ENCODE results near the gene TAF11L8.
"Not testable (repeated sequence)": the region's sequence is repeated elsewhere in the genome, so short reads cannot be mapped to it uniquely, and the experiment has no call there.

Gene TAF11L8

DNA sequence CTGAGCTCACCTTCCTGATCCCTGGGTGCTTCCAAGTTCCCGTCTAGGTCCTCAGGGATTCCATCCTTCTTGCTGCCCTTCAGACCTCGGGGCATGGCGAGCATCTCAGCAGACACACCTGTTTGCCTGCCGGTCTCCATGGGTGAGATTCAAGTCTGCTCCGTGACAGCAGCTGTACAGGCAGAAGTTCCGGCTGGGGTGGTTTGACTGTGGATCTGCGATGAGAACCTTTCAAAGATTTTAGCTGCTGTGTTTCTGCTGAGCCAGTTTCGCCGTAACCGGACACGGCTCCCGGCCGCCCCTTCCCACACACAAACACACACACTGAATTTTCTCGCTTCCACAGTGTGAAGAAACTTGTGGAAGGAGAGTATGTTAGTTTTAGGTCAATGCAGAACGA lies 3.5 kb upstream of the TAF11L8 start, which contains the start of gene TAF11L9:
Gene TAF11L9 (minus strand): TSS at position 140 of the 400 bp plus-strand sequence.
- H3K4me3 ChIP-seq (ENCODE audit: low read length); H3K4me1 ChIP-seq (ENCODE audit: insufficient read depth, low read length); H3K9ac ChIP-seq (ENCODE audit: low read depth, low read length); H3K27me3 ChIP-seq (ENCODE audit: insufficient read depth, low read length); H3K9me3 ChIP-seq (ENCODE audit: insufficient read depth, low read depth, low read length); H3K27ac ChIP-seq (ENCODE audit: low read depth, low read length); H3K36me3 ChIP-seq (ENCODE audit: insufficient read depth, low read length): not testable (repeated sequence)
- WGBS: 89% methylated on average over 3 of the region's 15 CpGs

DNA sequence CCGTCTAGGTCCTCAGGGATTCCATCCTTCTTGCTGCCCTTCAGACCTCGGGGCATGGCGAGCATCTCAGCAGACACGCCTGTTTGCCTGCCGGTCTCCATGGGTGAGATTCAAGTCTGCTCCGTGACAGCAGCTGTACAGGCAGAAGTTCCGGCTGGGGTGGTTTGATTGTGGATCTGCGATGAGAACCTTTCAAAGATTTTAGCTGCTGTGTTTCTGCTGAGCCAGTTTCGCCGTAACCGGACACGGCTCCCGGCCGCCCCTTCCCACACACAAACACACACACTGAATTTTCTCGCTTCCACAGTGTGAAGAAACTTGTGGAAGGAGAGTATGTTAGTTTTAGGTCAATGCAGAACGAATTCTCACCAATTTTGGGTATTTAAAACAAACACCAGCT lies 5.1 kb downstream of the TAF11L8 start, which contains the start of gene TAF11L7:
Gene TAF11L7 (minus strand): TSS at position 101 of the 400 bp plus-strand sequence.
- WGBS: no CpG with 5 or more reads among the region's 16 CpGs
- not testable (repeated sequence) for H3K9me3 ChIP-seq (ENCODE audit: insufficient read depth, low read depth, low read length); H3K9ac ChIP-seq (ENCODE audit: low read depth, low read length); H3K36me3 ChIP-seq (ENCODE audit: insufficient read depth, low read length); H3K27me3 ChIP-seq (ENCODE audit: insufficient read depth, low read length); H3K4me3 ChIP-seq (ENCODE audit: low read length); H3K27ac ChIP-seq (ENCODE audit: low read depth, low read length); H3K4me1 ChIP-seq (ENCODE audit: insufficient read depth, low read length)
